Keratinocyte (primary cell): ENCODE data around the gene OSGEPL1. TPM values are rescaled to one million over a fixed set of nuclear protein-coding genes. Genes with fewer than 3 reads are reported as not detected.
"Not testable (repeated sequence)": the region's sequence is repeated elsewhere in the genome, so short reads cannot be mapped to it uniquely, and the experiment has no call there.

Experiments used
- DNase-seq: peaks from one replicate; pipeline ENCODE4 v3.0.0-alpha.2; 2011; ENCODE audit warnings: low read depth, missing footprints, low spot score
- FAIRE-seq: peaks from 2 replicates; lab custom pipeline; 2011; peaks lifted over from hg19 to GRCh38; lab: Jason Lieb, UNC
- H2AFZ ChIP-seq: 2 replicates; pipeline ENCODE4 v1.6.0; 2012; ENCODE audit warnings: low read length, control low read depth, inconsistent platforms; ENCODE audit not compliant: control insufficient read depth
- H3K27ac ChIP-seq: 2 replicates; pipeline ENCODE4 v1.5.1; 2011; ENCODE audit warnings: low read length; ENCODE audit not compliant: control insufficient read depth, insufficient read depth
- H3K27me3 ChIP-seq: 3 replicates; pipeline ENCODE4 v1.6.0; 2011; ENCODE audit warnings: low read length; ENCODE audit not compliant: control insufficient read depth, insufficient read depth; ENCODE audit errors: extremely low read depth
- H3K36me3 ChIP-seq, 2 experiments: 2 replicates in 1 of 2; 3 replicates in 1 of 2; pipeline ENCODE4 v1.5.1; 2011; ENCODE audit warnings: low read length in 2 of 2, mild to moderate bottlenecking in 1 of 2; ENCODE audit not compliant: control insufficient read depth in 2 of 2, insufficient read depth in 2 of 2; ENCODE audit errors: extremely low read depth in 1 of 2
- H3K4me1 ChIP-seq: 3 replicates; pipeline ENCODE4 v1.5.1; 2011; ENCODE audit warnings: low read length; ENCODE audit not compliant: control insufficient read depth, insufficient read depth; ENCODE audit errors: extremely low read depth
- H3K4me2 ChIP-seq: 3 replicates; pipeline ENCODE4 v1.6.0; 2011; ENCODE audit warnings: low read depth, low read length; ENCODE audit not compliant: control insufficient read depth, insufficient read depth; ENCODE audit errors: extremely low read depth
- H3K4me3 ChIP-seq, 3 experiments: fragments of 200-600 bp in 1 of 3; sonication (generic) in 1 of 3; 2 replicates in 2 of 3; 3 replicates in 1 of 3; pipeline ENCODE4 v1.5.1; 2011 to 2016; ENCODE audit warnings: low read length in 3 of 3, mild to moderate bottlenecking in 3 of 3, control low read depth in 2 of 3, inconsistent platforms in 1 of 3, low read depth in 1 of 3, mixed read lengths in 1 of 3, mixed run types in 1 of 3, moderate library complexity in 1 of 3; ENCODE audit not compliant: control insufficient read depth in 2 of 3, insufficient read depth in 2 of 3; ENCODE audit errors: extremely low read depth in 1 of 3
- H3K79me2 ChIP-seq: 2 replicates; pipeline ENCODE4 v1.6.0; 2012; ENCODE audit warnings: low read length; ENCODE audit not compliant: control insufficient read depth, insufficient read depth
- H3K9ac ChIP-seq: 3 replicates; pipeline ENCODE4 v1.6.0; 2011; ENCODE audit warnings: low read length; ENCODE audit not compliant: control insufficient read depth, insufficient read depth; ENCODE audit errors: extremely low read depth
- H3K9me1 ChIP-seq: 3 replicates; pipeline ENCODE4 v1.6.0; 2011; ENCODE audit warnings: low read length; ENCODE audit not compliant: control insufficient read depth, insufficient read depth; ENCODE audit errors: extremely low read depth
- H3K9me3 ChIP-seq: 2 replicates; pipeline ENCODE4 v1.5.1; 2012; ENCODE audit warnings: low read depth, low read length; ENCODE audit not compliant: control insufficient read depth
- H4K20me1 ChIP-seq: 3 replicates; pipeline ENCODE4 v1.6.0; 2011; ENCODE audit warnings: low read length; ENCODE audit not compliant: control insufficient read depth, insufficient read depth; ENCODE audit errors: extremely low read depth
- EZH2 ChIP-seq: IDR thresholded peaks from one replicate; pipeline ENCODE4 v1.6.1; 2012; ENCODE audit warnings: inconsistent platforms, mild to moderate bottlenecking, low read length, moderate library complexity
- dilution Hi-C: fragments of 300-500 bp; cut with MboI; formaldehyde crosslinking; loops from one replicate; pipeline ENCODE4 v1.7.0; 2020; ENCODE audit warnings: low sequenced_read_pairs; ENCODE audit not compliant: extremely low pct_ligation_motif_present
- polyA plus RNA-seq, 5 experiments: library from polyadenylated mRNA; depleted of rRNA in 3 of 5; stranded (reverse) in 3 of 5; stranded (forward) in 1 of 5; unstranded in 1 of 5; fragments of >200 nt; gene quantifications; 1 replicate in 1 of 5; 2 replicates in 3 of 5; 3 replicates in 1 of 5; pipeline versions ENCODE4 v1.2.1 to v1.2.3, GENCODE V29; 2011 to 2012; ENCODE audit warnings: missing spikeins in 2 of 5, low read depth in 1 of 5, low replicate concordance in 1 of 5
- TF ChIP-seq, protein P1 (sequence below), 3 experiments: IDR thresholded peaks in 1 of 3; conservative IDR thresholded peaks in 1 of 3; optimal IDR thresholded peaks in 1 of 3; 2 replicates in 2 of 3; 3 replicates in 1 of 3; pipeline versions ENCODE3 to v1.5.1; 2011; ENCODE audit warnings: low read length in 3 of 3, mild to moderate bottlenecking in 3 of 3, moderate library complexity in 2 of 3, control low read depth in 1 of 3, inconsistent platforms in 1 of 3; ENCODE audit not compliant: insufficient read depth in 2 of 3; ENCODE audit errors: extremely low read depth in 1 of 3

Gene OSGEPL1
- polyA plus RNA-seq, 1 donor (not counting 4 experiments of a cell fraction or from before 2014, with no cell fraction given), result 12.0 TPM

DNA sequence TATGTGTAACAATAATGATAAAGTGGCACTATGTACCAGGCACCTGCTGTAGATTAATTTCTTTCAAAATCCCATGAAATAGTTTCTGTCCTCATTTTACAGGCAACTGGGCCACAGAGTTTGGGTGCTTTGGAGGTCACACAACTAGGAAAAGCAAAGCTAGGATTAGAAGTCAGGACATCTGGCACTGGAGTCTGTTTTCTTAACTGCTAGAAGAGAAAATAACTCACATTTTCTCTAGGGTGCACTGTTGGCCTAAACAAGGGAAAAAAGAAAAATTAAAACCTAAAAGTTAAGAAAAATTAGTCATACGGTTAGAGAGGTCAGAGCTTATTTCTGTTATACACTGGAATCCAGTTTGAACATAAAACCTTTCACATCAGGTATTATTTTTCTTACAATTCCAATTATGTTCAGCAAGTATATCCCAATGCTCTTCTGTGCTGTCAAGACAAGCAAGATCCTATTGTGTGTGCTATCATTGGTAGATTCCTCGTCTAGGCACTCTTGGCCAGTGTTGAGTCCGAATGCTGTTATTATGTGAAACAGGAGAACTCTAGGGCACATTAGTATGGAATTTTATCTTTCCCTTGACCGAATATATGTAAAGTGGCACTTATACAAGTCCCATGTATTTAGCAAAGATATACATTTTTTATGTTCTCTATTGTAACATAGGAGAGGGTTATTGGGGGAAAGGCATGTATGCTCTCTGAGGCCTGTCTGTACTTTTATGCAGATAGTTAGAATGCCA is 1.5 kb upstream of the OSGEPL1 start:
- H3K79me2 ChIP-seq, result peaks cover 1% of the 10 kb centered on the region
- H2AFZ ChIP-seq, result peak overlapping the region; percentile 98
- no peaks in the 10 kb centered on the region for H3K9me3 ChIP-seq
- H3K27me3 ChIP-seq, result no peaks in the 10 kb centered on the region
- H3K9ac ChIP-seq, result no peak overlapping the region
- dilution Hi-C loops, result no loop called here
- H3K9me1 ChIP-seq, result no peaks in the 10 kb centered on the region
- H3K4me3 ChIP-seq, result peak overlapping the region in 2 of 3 experiments; percentile 84 to 90
- H4K20me1 ChIP-seq, result no peaks in the 10 kb centered on the region
- no peak for FAIRE-seq
- H3K27ac ChIP-seq, result no peak overlapping the region
- peaks cover 1 to 4% of the 10 kb centered on the region in 2 experiments for H3K36me3 ChIP-seq
- TF ChIP-seq EZH2, result no peak
- TF ChIP-seq, protein P1, sequence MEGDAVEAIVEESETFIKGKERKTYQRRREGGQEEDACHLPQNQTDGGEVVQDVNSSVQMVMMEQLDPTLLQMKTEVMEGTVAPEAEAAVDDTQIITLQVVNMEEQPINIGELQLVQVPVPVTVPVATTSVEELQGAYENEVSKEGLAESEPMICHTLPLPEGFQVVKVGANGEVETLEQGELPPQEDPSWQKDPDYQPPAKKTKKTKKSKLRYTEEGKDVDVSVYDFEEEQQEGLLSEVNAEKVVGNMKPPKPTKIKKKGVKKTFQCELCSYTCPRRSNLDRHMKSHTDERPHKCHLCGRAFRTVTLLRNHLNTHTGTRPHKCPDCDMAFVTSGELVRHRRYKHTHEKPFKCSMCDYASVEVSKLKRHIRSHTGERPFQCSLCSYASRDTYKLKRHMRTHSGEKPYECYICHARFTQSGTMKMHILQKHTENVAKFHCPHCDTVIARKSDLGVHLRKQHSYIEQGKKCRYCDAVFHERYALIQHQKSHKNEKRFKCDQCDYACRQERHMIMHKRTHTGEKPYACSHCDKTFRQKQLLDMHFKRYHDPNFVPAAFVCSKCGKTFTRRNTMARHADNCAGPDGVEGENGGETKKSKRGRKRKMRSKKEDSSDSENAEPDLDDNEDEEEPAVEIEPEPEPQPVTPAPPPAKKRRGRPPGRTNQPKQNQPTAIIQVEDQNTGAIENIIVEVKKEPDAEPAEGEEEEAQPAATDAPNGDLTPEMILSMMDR (optimal IDR thresholded peaks at IDR 0.05 in 1 of 3, IDR thresholded peaks at IDR 0.05 in 1 of 3, conservative IDR thresholded peaks at IDR 0.05 in 1 of 3; ENCODE audit: extremely low read depth in 1 of 3, insufficient read depth in 2 of 3, low read length in 3 of 3), result no peak
- no peak for DNase-seq
- H3K4me2 ChIP-seq, result peak overlapping the region; percentile 86
- peaks cover 12% of the 10 kb centered on the region for H3K4me1 ChIP-seq

DNA sequence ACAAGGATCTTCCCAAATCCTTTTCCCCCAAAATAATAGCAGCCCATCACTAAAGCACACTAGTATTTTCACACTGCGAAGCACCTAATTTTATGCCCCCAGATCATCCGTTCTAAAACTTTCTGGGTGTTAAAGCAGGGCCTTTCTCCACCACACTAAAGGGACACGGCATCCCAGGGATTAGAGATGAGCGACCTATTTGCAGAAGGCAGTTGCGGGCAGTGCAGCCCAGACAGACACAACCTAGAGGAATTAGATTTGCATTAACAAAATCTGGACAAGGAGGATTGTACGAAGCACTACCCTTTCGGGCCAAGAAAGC is 402 bp downstream of the OSGEPL1 start:
- DNase-seq, result no peak
- dilution Hi-C loops, result no loop called here
- peak overlapping the region; percentile 82 for H3K9ac ChIP-seq
- no peaks in the 10 kb centered on the region for H3K9me3 ChIP-seq
- H4K20me1 ChIP-seq, result no peaks in the 10 kb centered on the region
- H3K27ac ChIP-seq, result peak overlapping the region; percentile 80
- peak overlapping the region; percentile 98 for H2AFZ ChIP-seq
- H3K4me1 ChIP-seq, result peaks cover 12% of the 10 kb centered on the region
- H3K4me3 ChIP-seq, result peak overlapping the region; percentile 53 to 90 (median 84)
- H3K36me3 ChIP-seq, result no peaks in the 10 kb centered on the region
- no peaks in the 10 kb centered on the region for H3K27me3 ChIP-seq
- peak overlapping the region; percentile 86 for H3K4me2 ChIP-seq
- TF ChIP-seq EZH2, result no peak
- TF ChIP-seq, protein P1 (optimal IDR thresholded peaks at IDR 0.05 in 1 of 3, IDR thresholded peaks at IDR 0.05 in 1 of 3, conservative IDR thresholded peaks at IDR 0.05 in 1 of 3; ENCODE audit: extremely low read depth in 1 of 3, insufficient read depth in 2 of 3, low read length in 3 of 3), result no peak
- H3K9me1 ChIP-seq, result no peaks in the 10 kb centered on the region
- FAIRE-seq, result no peak
- H3K79me2 ChIP-seq, result peaks cover 1% of the 10 kb centered on the region

DNA sequence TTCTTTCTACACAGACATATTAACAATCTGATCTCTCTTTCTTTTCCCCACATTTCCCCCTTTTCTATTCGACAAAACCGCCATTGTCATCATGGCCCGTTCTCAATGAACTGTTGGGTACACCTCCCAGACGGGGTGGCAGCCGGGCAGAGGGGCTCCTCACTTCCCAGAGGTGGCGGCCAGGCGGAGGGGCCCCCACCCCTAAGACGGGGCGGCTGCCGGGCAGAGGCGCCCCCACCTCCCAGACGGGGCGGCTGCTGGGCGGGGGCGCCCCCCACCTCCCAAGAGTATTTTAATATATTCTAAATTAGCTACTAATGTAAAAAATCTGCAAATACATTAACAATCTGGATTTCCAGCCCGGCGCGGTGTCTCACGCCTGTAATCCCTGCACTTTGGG is 2.4 kb downstream of the OSGEPL1 start:
- H3K27me3 ChIP-seq, H4K20me1 ChIP-seq, DNase-seq, H3K36me3 ChIP-seq, H3K4me2 ChIP-seq, H3K27ac ChIP-seq, FAIRE-seq, H2AFZ ChIP-seq, dilution Hi-C loops, H3K9me3 ChIP-seq, H3K9ac ChIP-seq, H3K9me1 ChIP-seq, H3K4me3 ChIP-seq, H3K79me2 ChIP-seq: not testable (repeated sequence)
- H3K4me1 ChIP-seq, result peaks cover 12% of the 10 kb centered on the region
